NK-92 (cell line): ENCODE measurements around the gene SMAD4.

ENCODE experiments used
- DNase-seq: peaks from one replicate; lab custom pipeline; 2025; ENCODE audit not compliant: unreplicated experiment; lab: John Stamatoyannopoulos, UW

The SMAD4 gene

GRCh38 chr18:51021226-51021965 lies 8.6 kb upstream of the SMAD4 start:
- DNase-seq = no peak

- no peak for DNase-seq
Measured at GRCh38 chr18:51025512-51025911, 4.5 kb upstream of the SMAD4 start.

- no peak for DNase-seq
Measured at GRCh38 chr18:51028201-51028805, 1.7 kb upstream of the SMAD4 start.

GRCh38 chr18:51029378-51029693 lies 677 bp upstream of the SMAD4 start:
- no peak for DNase-seq

- no peak for DNase-seq
Measured at GRCh38 chr18:51030537-51031258, 685 bp downstream of the SMAD4 start.

GRCh38 chr18:51032193-51032592 lies 2.2 kb downstream of the SMAD4 start:
- DNase-seq = no peak

- no peak for DNase-seq
Measured at GRCh38 chr18:51037230-51037629, 7.2 kb downstream of the SMAD4 start.

- no peak for DNase-seq
Measured at GRCh38 chr18:51038110-51038509, 8.1 kb downstream of the SMAD4 start.

- DNase-seq = no peak
Measured at GRCh38 chr18:51039138-51040112, 9.4 kb downstream of the SMAD4 start.

- no peak for DNase-seq
Measured at GRCh38 chr18:51041677-51042352, 11.8 kb downstream of the SMAD4 start.

GRCh38 chr18:51044928-51045585 lies 15.0 kb downstream of the SMAD4 start:
- DNase-seq = no peak

GRCh38 chr18:51048190-51048589 lies 18.2 kb downstream of the SMAD4 start:
- DNase-seq = no peak

- DNase-seq = no peak
Measured at GRCh38 chr18:51049137-51049536, 19.1 kb downstream of the SMAD4 start.

- no peak for DNase-seq
Measured at GRCh38 chr18:51051105-51051712, 21.2 kb downstream of the SMAD4 start.

GRCh38 chr18:51053814-51054213 lies 23.8 kb downstream of the SMAD4 start:
- no peak for DNase-seq

- DNase-seq = no peak
Measured at GRCh38 chr18:51054764-51055163, 24.8 kb downstream of the SMAD4 start.

GRCh38 chr18:51059969-51060368 lies 30.0 kb downstream of the SMAD4 start:
- DNase-seq = no peak

- DNase-seq = no peak
Measured at GRCh38 chr18:51064256-51064655, 34.2 kb downstream of the SMAD4 start.

GRCh38 chr18:51066273-51066672 lies 36.3 kb downstream of the SMAD4 start:
- DNase-seq = no peak

GRCh38 chr18:51068105-51068504 lies 38.1 kb downstream of the SMAD4 start:
- no peak for DNase-seq
